Vagina (tissue), 2 donors: ENCODE data around the gene BAZ1B.

Experiments
- POLR2A ChIP-seq, 2 donors: fragments of 450-650 bp; IDR thresholded peaks; one replicate each; pipeline ENCODE4 v1.6.1; 2017; ENCODE audit warnings: antibody characterized with exemption in 2 of 2, mild to moderate bottlenecking in 2 of 2, moderate library complexity in 2 of 2
- POLR2AphosphoS5 ChIP-seq, 2 donors: sonication (generic); formaldehyde crosslinking; IDR thresholded peaks; one replicate each; pipeline ENCODE4 v1.9.0; 2017; ENCODE audit warnings: antibody characterized with exemption in 2 of 2, mild to moderate bottlenecking in 2 of 2, low read depth in 1 of 2; ENCODE audit not compliant: insufficient read depth in 1 of 2
- TF ChIP-seq, protein P1 (sequence below), 3 experiments: fragments of 450-650 bp in 2 of 3; fragments of 200-600 bp in 1 of 3; sonication (generic) in 1 of 3; IDR thresholded peaks; one replicate each; pipeline ENCODE4 v1.5.1; 2017 to 2019; ENCODE audit warnings: antibody characterized with exemption in 3 of 3, mild to moderate bottlenecking in 2 of 3, moderate library complexity in 2 of 3

DNA sequence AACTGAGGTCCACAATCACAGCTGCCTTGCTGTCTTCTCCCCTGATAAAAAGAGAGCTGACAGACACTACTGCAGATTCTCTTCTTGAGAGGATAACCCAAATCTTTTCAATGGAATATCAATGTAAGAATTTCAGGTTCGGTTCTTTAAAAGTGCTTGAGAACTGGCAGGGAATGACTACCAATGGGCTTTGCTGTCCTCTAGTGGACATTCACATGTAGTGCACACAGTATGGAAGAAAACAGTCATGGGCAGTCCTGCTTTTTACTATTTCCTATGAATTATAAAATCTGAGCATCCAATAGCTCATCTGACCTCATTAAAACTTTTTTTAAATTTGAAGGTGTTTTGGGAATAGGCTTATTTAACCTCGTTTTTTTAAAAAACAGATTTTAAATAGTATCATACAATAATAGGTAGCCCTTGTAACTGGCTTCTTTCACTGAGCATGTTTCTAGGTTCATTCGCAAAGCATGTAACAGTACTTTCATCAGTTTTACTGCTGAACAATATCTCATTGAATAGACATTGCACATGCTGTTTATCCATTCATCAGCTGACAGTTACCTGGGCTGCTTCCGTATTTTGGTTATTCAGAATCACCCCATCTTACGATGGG, 70.2 kb downstream of the BAZ1B start:
- no peak for TF ChIP-seq POLR2A (IDR thresholded peaks at IDR 0.05)
- TF ChIP-seq, protein P1, sequence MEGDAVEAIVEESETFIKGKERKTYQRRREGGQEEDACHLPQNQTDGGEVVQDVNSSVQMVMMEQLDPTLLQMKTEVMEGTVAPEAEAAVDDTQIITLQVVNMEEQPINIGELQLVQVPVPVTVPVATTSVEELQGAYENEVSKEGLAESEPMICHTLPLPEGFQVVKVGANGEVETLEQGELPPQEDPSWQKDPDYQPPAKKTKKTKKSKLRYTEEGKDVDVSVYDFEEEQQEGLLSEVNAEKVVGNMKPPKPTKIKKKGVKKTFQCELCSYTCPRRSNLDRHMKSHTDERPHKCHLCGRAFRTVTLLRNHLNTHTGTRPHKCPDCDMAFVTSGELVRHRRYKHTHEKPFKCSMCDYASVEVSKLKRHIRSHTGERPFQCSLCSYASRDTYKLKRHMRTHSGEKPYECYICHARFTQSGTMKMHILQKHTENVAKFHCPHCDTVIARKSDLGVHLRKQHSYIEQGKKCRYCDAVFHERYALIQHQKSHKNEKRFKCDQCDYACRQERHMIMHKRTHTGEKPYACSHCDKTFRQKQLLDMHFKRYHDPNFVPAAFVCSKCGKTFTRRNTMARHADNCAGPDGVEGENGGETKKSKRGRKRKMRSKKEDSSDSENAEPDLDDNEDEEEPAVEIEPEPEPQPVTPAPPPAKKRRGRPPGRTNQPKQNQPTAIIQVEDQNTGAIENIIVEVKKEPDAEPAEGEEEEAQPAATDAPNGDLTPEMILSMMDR (IDR thresholded peaks at IDR 0.05): peak; percentile 84 to 97 (median 96)
- no peak for TF ChIP-seq POLR2AphosphoS5 (IDR thresholded peaks at IDR 0.05; ENCODE audit: insufficient read depth in 1 of 2, low read depth in 1 of 2)
